Measurements from ENCODE around the gene NKX2-3. TPM values are rescaled to one million over a fixed set of nuclear protein-coding genes. Genes with fewer than 3 reads are reported as not detected.

The NKX2-3 gene
- total RNA-seq, 1 donor from 2014 or later: not detected

DNA sequence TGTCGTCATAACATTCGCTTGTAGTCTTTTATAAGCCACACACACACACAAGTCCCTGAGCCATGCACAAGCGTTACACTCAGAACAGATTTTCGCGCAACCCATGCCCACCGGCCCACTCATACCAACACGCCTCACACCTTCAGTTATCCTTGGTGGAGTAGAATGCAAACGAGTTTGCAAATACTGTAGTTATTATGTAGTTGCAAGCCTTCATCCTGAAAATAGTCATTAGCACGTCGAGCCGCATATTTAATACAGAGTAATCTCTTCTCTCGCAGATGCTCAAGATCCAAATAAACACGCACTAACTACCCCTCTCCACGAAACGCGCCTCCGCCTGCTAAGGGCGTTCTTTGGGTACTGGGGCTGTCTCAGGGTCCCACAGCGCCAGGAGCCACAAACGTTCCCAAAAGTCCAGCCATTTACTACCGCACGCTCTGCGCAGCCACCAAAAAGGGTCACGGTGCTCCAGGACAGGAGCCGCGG lies 1.8 kb downstream of the NKX2-3 start:
- peaks cover 85% of the 10 kb centered on the region for H3K27me3 Mint-ChIP-seq (ENCODE audit: low read depth, unreplicated experiment)
- peaks cover 27% of the 10 kb centered on the region for H3K9me3 ChIP-seq (ENCODE audit: insufficient read depth, low read depth, low read length)
- peak; percentile 79 for TF ChIP-seq EZH2 (IDR thresholded peaks at IDR 0.05; ENCODE audit: insufficient read depth, low read length)
- TF ChIP-seq, protein P1, sequence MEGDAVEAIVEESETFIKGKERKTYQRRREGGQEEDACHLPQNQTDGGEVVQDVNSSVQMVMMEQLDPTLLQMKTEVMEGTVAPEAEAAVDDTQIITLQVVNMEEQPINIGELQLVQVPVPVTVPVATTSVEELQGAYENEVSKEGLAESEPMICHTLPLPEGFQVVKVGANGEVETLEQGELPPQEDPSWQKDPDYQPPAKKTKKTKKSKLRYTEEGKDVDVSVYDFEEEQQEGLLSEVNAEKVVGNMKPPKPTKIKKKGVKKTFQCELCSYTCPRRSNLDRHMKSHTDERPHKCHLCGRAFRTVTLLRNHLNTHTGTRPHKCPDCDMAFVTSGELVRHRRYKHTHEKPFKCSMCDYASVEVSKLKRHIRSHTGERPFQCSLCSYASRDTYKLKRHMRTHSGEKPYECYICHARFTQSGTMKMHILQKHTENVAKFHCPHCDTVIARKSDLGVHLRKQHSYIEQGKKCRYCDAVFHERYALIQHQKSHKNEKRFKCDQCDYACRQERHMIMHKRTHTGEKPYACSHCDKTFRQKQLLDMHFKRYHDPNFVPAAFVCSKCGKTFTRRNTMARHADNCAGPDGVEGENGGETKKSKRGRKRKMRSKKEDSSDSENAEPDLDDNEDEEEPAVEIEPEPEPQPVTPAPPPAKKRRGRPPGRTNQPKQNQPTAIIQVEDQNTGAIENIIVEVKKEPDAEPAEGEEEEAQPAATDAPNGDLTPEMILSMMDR (IDR thresholded peaks at IDR 0.05; ENCODE audit: insufficient read depth, low read depth, low read length): no peak
- H2AFZ ChIP-seq (ENCODE audit: low read depth, low read length): no peak overlapping the region
- H4K20me1 ChIP-seq (ENCODE audit: insufficient read depth, low read length): no peaks in the 10 kb centered on the region
- H3K36me3 Mint-ChIP-seq (ENCODE audit: low read depth, unreplicated experiment): peaks cover 12% of the 10 kb centered on the region
- H3K27ac Mint-ChIP-seq (ENCODE audit: unreplicated experiment): peak overlapping the region; percentile 22
- no peak overlapping the region for H3K4me3 ChIP-seq (ENCODE audit: insufficient read depth, low read depth, low read length)
- no peaks in the 10 kb centered on the region for H3K36me3 ChIP-seq (ENCODE audit: insufficient read depth, low read length)
- peaks cover 95% of the 10 kb centered on the region for H3K27me3 ChIP-seq (ENCODE audit: insufficient read depth, low read length)
- H3K4me1 Mint-ChIP-seq (ENCODE audit: low read depth, unreplicated experiment): no peaks in the 10 kb centered on the region
- peaks cover 35% of the 10 kb centered on the region for H3K9me3 Mint-ChIP-seq (ENCODE audit: unreplicated experiment)
- H3K79me2 ChIP-seq (ENCODE audit: insufficient read depth, low read length): no peaks in the 10 kb centered on the region
- H3K4me2 ChIP-seq (ENCODE audit: low read length): no peak overlapping the region
- H3K4me3 Mint-ChIP-seq (ENCODE audit: unreplicated experiment): no peak overlapping the region
- no peaks in the 10 kb centered on the region for H3K4me1 ChIP-seq (ENCODE audit: insufficient read depth, low read length)
- no peak for DNase-seq (ENCODE audit: low read depth)
- H3K27ac ChIP-seq (ENCODE audit: low read depth, low read length): no peak overlapping the region
- no peak overlapping the region for H3K9ac ChIP-seq (ENCODE audit: low read length)
- FAIRE-seq: no peak

DNA sequence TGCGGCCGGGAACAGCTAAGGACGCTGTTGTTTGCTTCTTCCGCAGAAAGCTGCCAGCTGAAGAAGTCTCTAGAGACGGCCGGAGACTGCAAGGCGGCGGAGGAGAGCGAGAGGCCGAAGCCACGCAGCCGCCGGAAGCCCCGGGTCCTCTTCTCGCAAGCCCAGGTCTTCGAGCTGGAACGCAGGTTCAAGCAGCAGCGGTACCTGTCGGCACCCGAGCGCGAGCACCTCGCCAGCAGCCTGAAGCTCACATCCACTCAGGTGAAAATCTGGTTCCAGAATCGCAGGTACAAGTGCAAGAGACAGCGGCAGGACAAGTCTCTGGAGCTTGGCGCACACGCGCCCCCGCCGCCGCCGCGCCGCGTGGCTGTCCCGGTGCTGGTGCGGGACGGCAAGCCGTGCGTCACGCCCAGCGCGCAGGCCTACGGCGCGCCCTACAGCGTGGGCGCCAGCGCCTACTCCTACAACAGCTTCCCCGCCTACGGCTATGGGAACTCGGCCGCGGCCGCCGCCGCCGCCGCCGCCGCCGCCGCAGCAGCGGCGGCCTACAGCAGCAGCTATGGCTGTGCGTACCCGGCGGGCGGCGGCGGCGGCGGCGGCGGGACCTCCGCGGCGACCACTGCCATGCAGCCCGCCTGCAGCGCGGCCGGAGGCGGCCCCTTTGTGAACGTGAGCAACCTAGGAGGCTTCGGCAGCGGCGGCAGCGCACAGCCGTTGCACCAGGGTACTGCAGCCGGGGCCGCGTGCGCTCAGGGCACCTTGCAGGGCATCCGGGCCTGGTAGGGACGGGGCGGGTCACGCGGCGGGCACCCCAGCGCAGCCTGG lies 2.4 kb downstream of the NKX2-3 start:
- H4K20me1 ChIP-seq (ENCODE audit: insufficient read depth, low read length): no peaks in the 10 kb centered on the region
- H3K79me2 ChIP-seq (ENCODE audit: insufficient read depth, low read length): no peaks in the 10 kb centered on the region
- H3K4me3 Mint-ChIP-seq (ENCODE audit: unreplicated experiment): no peak overlapping the region
- TF ChIP-seq EZH2 (IDR thresholded peaks at IDR 0.05; ENCODE audit: insufficient read depth, low read length): peak; percentile 17
- TF ChIP-seq, protein P1 (IDR thresholded peaks at IDR 0.05; ENCODE audit: insufficient read depth, low read depth, low read length): no peak
- peaks cover 12% of the 10 kb centered on the region for H3K36me3 Mint-ChIP-seq (ENCODE audit: low read depth, unreplicated experiment)
- no peak overlapping the region for H3K9ac ChIP-seq (ENCODE audit: low read length)
- peaks cover 85% of the 10 kb centered on the region for H3K27me3 Mint-ChIP-seq (ENCODE audit: low read depth, unreplicated experiment)
- no peak overlapping the region for H3K27ac ChIP-seq (ENCODE audit: low read depth, low read length)
- H2AFZ ChIP-seq (ENCODE audit: low read depth, low read length): no peak overlapping the region
- FAIRE-seq: no peak
- no peak overlapping the region for H3K4me3 ChIP-seq (ENCODE audit: insufficient read depth, low read depth, low read length)
- H3K9me3 ChIP-seq (ENCODE audit: insufficient read depth, low read depth, low read length): peaks cover 24% of the 10 kb centered on the region
- DNase-seq (ENCODE audit: low read depth): no peak
- H3K27ac Mint-ChIP-seq (ENCODE audit: unreplicated experiment): no peak overlapping the region
- H3K4me2 ChIP-seq (ENCODE audit: low read length): peak overlapping the region; percentile 57
- peaks cover 35% of the 10 kb centered on the region for H3K9me3 Mint-ChIP-seq (ENCODE audit: unreplicated experiment)
- H3K4me1 Mint-ChIP-seq (ENCODE audit: low read depth, unreplicated experiment): no peaks in the 10 kb centered on the region
- H3K4me1 ChIP-seq (ENCODE audit: insufficient read depth, low read length): no peaks in the 10 kb centered on the region
- peaks cover 95% of the 10 kb centered on the region for H3K27me3 ChIP-seq (ENCODE audit: insufficient read depth, low read length)
- H3K36me3 ChIP-seq (ENCODE audit: insufficient read depth, low read length): no peaks in the 10 kb centered on the region

Measured in astrocyte (in vitro differentiated cells and primary cell).